Measurements from ENCODE around the gene CASP10.
"Not testable (repeated sequence)": the region's sequence is repeated elsewhere in the genome, so short reads cannot be mapped to it uniquely, and the experiment has no call there.

CASP10 gene

GRCh38 chr2:201156640-201157039 is 26.3 kb upstream of the CASP10 start:
- Histone ChIP-seq H3K36me3 (ENCODE audit: control insufficient read depth in 1 of 2, insufficient read depth in 2 of 2, low read length in 2 of 2) (peaks cover 43 to 63% of the 10 kb centered on the region in 2 donors), H3K4me3 (ENCODE audit: low read depth in 1 of 2, low read length in 2 of 2) (no peak overlapping the region), H3K27ac (ENCODE audit: low read depth, low read length) (no peak overlapping the region), H3K27me3 (ENCODE audit: control insufficient read depth in 1 of 2, insufficient read depth in 2 of 2, low read length in 2 of 2) (no peaks in the 10 kb centered on the region), H3K9ac (ENCODE audit: low read depth in 1 of 2, low read length in 2 of 2) (no peak overlapping the region), H3K4me1 (ENCODE audit: control insufficient read depth in 1 of 2, insufficient read depth in 2 of 2, low read length in 2 of 2) (peaks cover 24 to 26% of the 10 kb centered on the region in 2 donors), H3K9me3 (ENCODE audit: control insufficient read depth in 1 of 2, low read length in 2 of 2) (no peaks in the 10 kb centered on the region)

GRCh38 chr2:201157694-201158093 is 25.2 kb upstream of the CASP10 start:
- Histone ChIP-seq H3K27me3 (ENCODE audit: control insufficient read depth in 1 of 2, insufficient read depth in 2 of 2, low read length in 2 of 2) (no peaks in the 10 kb centered on the region), H3K9me3 (ENCODE audit: control insufficient read depth in 1 of 2, low read length in 2 of 2) (no peaks in the 10 kb centered on the region), H3K4me1 (ENCODE audit: control insufficient read depth in 1 of 2, insufficient read depth in 2 of 2, low read length in 2 of 2) (peaks cover 14 to 19% of the 10 kb centered on the region in 2 donors), H3K36me3 (ENCODE audit: control insufficient read depth in 1 of 2, insufficient read depth in 2 of 2, low read length in 2 of 2) (peaks cover 41 to 68% of the 10 kb centered on the region in 2 donors), H3K27ac (ENCODE audit: low read depth, low read length) (peak overlapping the region; percentile 64), H3K4me3 (ENCODE audit: low read depth in 1 of 2, low read length in 2 of 2) (peak overlapping the region; percentile 20 to 29), H3K9ac (ENCODE audit: low read depth in 1 of 2, low read length in 2 of 2) (peak overlapping the region; percentile 16 to 52)

GRCh38 chr2:201158111-201158929 is 24.6 kb upstream of the CASP10 start:
- H3K27me3 ChIP-seq (ENCODE audit: control insufficient read depth in 1 of 2, insufficient read depth in 2 of 2, low read length in 2 of 2): no peaks in the 10 kb centered on the region
- H3K4me1 ChIP-seq (ENCODE audit: control insufficient read depth in 1 of 2, insufficient read depth in 2 of 2, low read length in 2 of 2): peaks cover 11 to 14% of the 10 kb centered on the region in 2 donors
- H3K36me3 ChIP-seq (ENCODE audit: control insufficient read depth in 1 of 2, insufficient read depth in 2 of 2, low read length in 2 of 2): peaks cover 41 to 68% of the 10 kb centered on the region in 2 donors
- H3K27ac ChIP-seq (ENCODE audit: low read depth, low read length): peak overlapping the region; percentile 64
- H3K4me3 ChIP-seq (ENCODE audit: low read depth in 1 of 2, low read length in 2 of 2): peak overlapping the region; percentile 20 to 29
- no peaks in the 10 kb centered on the region for H3K9me3 ChIP-seq (ENCODE audit: control insufficient read depth in 1 of 2, low read length in 2 of 2)
- peak overlapping the region; percentile 16 to 52 for H3K9ac ChIP-seq (ENCODE audit: low read depth in 1 of 2, low read length in 2 of 2)

- Histone ChIP-seq H3K27me3 (ENCODE audit: control insufficient read depth in 1 of 2, insufficient read depth in 2 of 2, low read length in 2 of 2) (no peaks in the 10 kb centered on the region), H3K9ac (ENCODE audit: low read depth in 1 of 2, low read length in 2 of 2) (no peak overlapping the region), H3K4me3 (ENCODE audit: low read depth in 1 of 2, low read length in 2 of 2) (no peak overlapping the region), H3K9me3 (ENCODE audit: control insufficient read depth in 1 of 2, low read length in 2 of 2) (no peaks in the 10 kb centered on the region), H3K4me1 (ENCODE audit: control insufficient read depth in 1 of 2, insufficient read depth in 2 of 2, low read length in 2 of 2) (no peaks in the 10 kb centered on the region), H3K27ac (ENCODE audit: low read depth, low read length) (no peak overlapping the region), H3K36me3 (ENCODE audit: control insufficient read depth in 1 of 2, insufficient read depth in 2 of 2, low read length in 2 of 2) (peaks cover 42 to 59% of the 10 kb centered on the region in 2 donors)
Measured at GRCh38 chr2:201164166-201164565, 18.8 kb upstream of the CASP10 start.

GRCh38 chr2:201167546-201167945 is 15.4 kb upstream of the CASP10 start:
- no peaks in the 10 kb centered on the region for H3K27me3 ChIP-seq (ENCODE audit: control insufficient read depth in 1 of 2, insufficient read depth in 2 of 2, low read length in 2 of 2)
- no peaks in the 10 kb centered on the region for H3K9me3 ChIP-seq (ENCODE audit: control insufficient read depth in 1 of 2, low read length in 2 of 2)
- peaks cover 24 to 33% of the 10 kb centered on the region in 2 donors for H3K36me3 ChIP-seq (ENCODE audit: control insufficient read depth in 1 of 2, insufficient read depth in 2 of 2, low read length in 2 of 2)
- no peaks in the 10 kb centered on the region for H3K4me1 ChIP-seq (ENCODE audit: control insufficient read depth in 1 of 2, insufficient read depth in 2 of 2, low read length in 2 of 2)
- no peak overlapping the region for H3K9ac ChIP-seq (ENCODE audit: low read depth in 1 of 2, low read length in 2 of 2)
- H3K27ac ChIP-seq (ENCODE audit: low read depth, low read length): no peak overlapping the region
- H3K4me3 ChIP-seq (ENCODE audit: low read depth in 1 of 2, low read length in 2 of 2): no peak overlapping the region

- H3K9ac ChIP-seq (ENCODE audit: low read depth in 1 of 2, low read length in 2 of 2); H3K4me1 ChIP-seq (ENCODE audit: control insufficient read depth in 1 of 2, insufficient read depth in 2 of 2, low read length in 2 of 2); H3K27ac ChIP-seq (ENCODE audit: low read depth, low read length); H3K9me3 ChIP-seq (ENCODE audit: control insufficient read depth in 1 of 2, low read length in 2 of 2); H3K27me3 ChIP-seq (ENCODE audit: control insufficient read depth in 1 of 2, insufficient read depth in 2 of 2, low read length in 2 of 2); H3K4me3 ChIP-seq (ENCODE audit: low read depth in 1 of 2, low read length in 2 of 2): not testable (repeated sequence)
- peaks cover 15 to 23% of the 10 kb centered on the region in 2 donors for H3K36me3 ChIP-seq (ENCODE audit: control insufficient read depth in 1 of 2, insufficient read depth in 2 of 2, low read length in 2 of 2)
Measured at GRCh38 chr2:201168496-201168895, 14.4 kb upstream of the CASP10 start.

GRCh38 chr2:201171259-201171814 is 11.6 kb upstream of the CASP10 start:
- H3K4me1 ChIP-seq (ENCODE audit: control insufficient read depth in 1 of 2, insufficient read depth in 2 of 2, low read length in 2 of 2): peaks cover under 1 to 1% of the 10 kb centered on the region in 2 donors
- no peaks in the 10 kb centered on the region for H3K27me3 ChIP-seq (ENCODE audit: control insufficient read depth in 1 of 2, insufficient read depth in 2 of 2, low read length in 2 of 2)
- H3K27ac ChIP-seq (ENCODE audit: low read depth, low read length): no peak overlapping the region
- H3K9ac ChIP-seq (ENCODE audit: low read depth in 1 of 2, low read length in 2 of 2): no peak overlapping the region
- H3K9me3 ChIP-seq (ENCODE audit: control insufficient read depth in 1 of 2, low read length in 2 of 2): no peaks in the 10 kb centered on the region
- H3K36me3 ChIP-seq (ENCODE audit: control insufficient read depth in 1 of 2, insufficient read depth in 2 of 2, low read length in 2 of 2): peaks cover 0 to 8% of the 10 kb centered on the region in 2 donors
- no peak overlapping the region for H3K4me3 ChIP-seq (ENCODE audit: low read depth in 1 of 2, low read length in 2 of 2)

- Histone ChIP-seq H3K4me3 (ENCODE audit: low read depth in 1 of 2, low read length in 2 of 2) (no peak overlapping the region), H3K27ac (ENCODE audit: low read depth, low read length) (no peak overlapping the region), H3K36me3 (ENCODE audit: control insufficient read depth in 1 of 2, insufficient read depth in 2 of 2, low read length in 2 of 2) (peaks cover 0 to 5% of the 10 kb centered on the region in 2 donors), H3K9me3 (ENCODE audit: control insufficient read depth in 1 of 2, low read length in 2 of 2) (no peaks in the 10 kb centered on the region), H3K27me3 (ENCODE audit: control insufficient read depth in 1 of 2, insufficient read depth in 2 of 2, low read length in 2 of 2) (no peaks in the 10 kb centered on the region), H3K9ac (ENCODE audit: low read depth in 1 of 2, low read length in 2 of 2) (no peak overlapping the region), H3K4me1 (ENCODE audit: control insufficient read depth in 1 of 2, insufficient read depth in 2 of 2, low read length in 2 of 2) (peaks cover 2 to 4% of the 10 kb centered on the region in 2 donors)
Measured at GRCh38 chr2:201172279-201172678, 10.7 kb upstream of the CASP10 start.

GRCh38 chr2:201174687-201175086 is 8.3 kb upstream of the CASP10 start:
- Histone ChIP-seq H3K9me3 (ENCODE audit: control insufficient read depth in 1 of 2, low read length in 2 of 2) (no peaks in the 10 kb centered on the region), H3K36me3 (ENCODE audit: control insufficient read depth in 1 of 2, insufficient read depth in 2 of 2, low read length in 2 of 2) (no peaks in the 10 kb centered on the region), H3K4me1 (ENCODE audit: control insufficient read depth in 1 of 2, insufficient read depth in 2 of 2, low read length in 2 of 2) (peaks cover 2 to 4% of the 10 kb centered on the region in 2 donors), H3K27ac (ENCODE audit: low read depth, low read length) (no peak overlapping the region), H3K27me3 (ENCODE audit: control insufficient read depth in 1 of 2, insufficient read depth in 2 of 2, low read length in 2 of 2) (no peaks in the 10 kb centered on the region), H3K9ac (ENCODE audit: low read depth in 1 of 2, low read length in 2 of 2) (no peak overlapping the region), H3K4me3 (ENCODE audit: low read depth in 1 of 2, low read length in 2 of 2) (no peak overlapping the region)

GRCh38 chr2:201176081-201176481 is 6.9 kb upstream of the CASP10 start:
- H3K27ac ChIP-seq (ENCODE audit: low read depth, low read length): no peak overlapping the region
- no peaks in the 10 kb centered on the region for H3K36me3 ChIP-seq (ENCODE audit: control insufficient read depth in 1 of 2, insufficient read depth in 2 of 2, low read length in 2 of 2)
- H3K9ac ChIP-seq (ENCODE audit: low read depth in 1 of 2, low read length in 2 of 2): no peak overlapping the region
- no peaks in the 10 kb centered on the region for H3K27me3 ChIP-seq (ENCODE audit: control insufficient read depth in 1 of 2, insufficient read depth in 2 of 2, low read length in 2 of 2)
- H3K4me3 ChIP-seq (ENCODE audit: low read depth in 1 of 2, low read length in 2 of 2): peak overlapping the region in 1 of 2 donors; percentile 34
- peaks cover 2 to 9% of the 10 kb centered on the region in 2 donors for H3K4me1 ChIP-seq (ENCODE audit: control insufficient read depth in 1 of 2, insufficient read depth in 2 of 2, low read length in 2 of 2)
- H3K9me3 ChIP-seq (ENCODE audit: control insufficient read depth in 1 of 2, low read length in 2 of 2): no peaks in the 10 kb centered on the region

All from duodenal mucosa (tissue), 2 donors.